K562 (cell line): ENCODE data around the gene WFDC1. TPM values are rescaled to one million over a fixed set of nuclear protein-coding genes. Genes with fewer than 3 reads are reported as not detected.

Experiments used
- ATAC-seq: fragments of 200-7000 bp; cut with Tn5 transposase; 3 replicates; pipeline ENCODE4 v1.9.1; 2020; ENCODE audit warnings: moderate library complexity
- BruUV-seq: library from RNA; stranded (reverse); fragments of 400-500 nt; replicated peaks from 2 replicates; lab custom pipeline; 2021; lab: Mats Ljungman, UMichigan
- CTCF ChIA-PET: fragments of 300-600 bp; formaldehyde crosslinking; extraction: SDS; loops from one replicate; lab custom pipeline; 2021; ENCODE audit warnings: low intra/inter-chr PET ratio; lab: Yijun Ruan, JAX
- POLR2A ChIA-PET: fragments of 300-600, 350-650 bp; sonication (Branson Sonifier 250); formaldehyde crosslinking; extraction: SDS; loops from one replicate; lab custom pipeline; 2021; ENCODE audit warnings: antibody characterized with exemption, inconsistent platforms; lab: Yijun Ruan, JAX
- DNase-seq, 4 experiments: peaks; one replicate each; pipeline versions ENCODE4 v3.0.0 to v3.0.0-alpha.2; 2011 to 2018; ENCODE audit warnings: low spot score in 3 of 4, mixed read lengths in 3 of 4; ENCODE audit errors: extremely low read depth in 1 of 4
- FAIRE-seq: peaks from 2 replicates; lab custom pipeline; 2011; peaks lifted over from hg19 to GRCh38; lab: Jason Lieb, UNC
- H2AFZ ChIP-seq: 2 replicates; pipeline ENCODE4 v1.6.0; 2011; ENCODE audit warnings: low read depth, low read length, control low read depth, inconsistent platforms
- H3K27ac ChIP-seq: fragments of 200-600 bp; 3 replicates; pipeline ENCODE4 v1.8.0; 2011; ENCODE audit warnings: low read depth, mild to moderate bottlenecking, control low read depth, inconsistent platforms, low read length, moderate library complexity, mixed read lengths; ENCODE audit errors: extremely low read depth
- H3K27me3 ChIP-seq, 2 experiments: fragments of 300-600 bp in 1 of 2; 2 replicates in 1 of 2; 3 replicates in 1 of 2; pipeline versions ENCODE4 v1.6.0 to v1.8.0; 2011; ENCODE audit warnings: inconsistent platforms in 2 of 2, low read length in 2 of 2, mild to moderate bottlenecking in 1 of 2, mixed read lengths in 1 of 2, moderate library complexity in 1 of 2; ENCODE audit not compliant: control insufficient read depth in 2 of 2, insufficient read depth in 2 of 2
- H3K36me3 ChIP-seq: fragments of 300-600 bp; 3 replicates; pipeline ENCODE4 v1.8.0; 2011; ENCODE audit warnings: mild to moderate bottlenecking, low read length, inconsistent platforms; ENCODE audit not compliant: control insufficient read depth, insufficient read depth
- H3K4me1 ChIP-seq, 2 experiments: fragments of 200-600 bp in 1 of 2; replicated peaks in 1 of 2; 2 replicates in 1 of 2; 3 replicates in 1 of 2; pipeline versions ENCODE4 v1.5.1 to v1.8.0; 2011; ENCODE audit warnings: inconsistent platforms in 2 of 2, low read length in 2 of 2, mild to moderate bottlenecking in 1 of 2, mixed read lengths in 1 of 2, moderate library complexity in 1 of 2; ENCODE audit not compliant: control insufficient read depth in 2 of 2, insufficient read depth in 2 of 2
- H3K4me2 ChIP-seq: 2 replicates; pipeline ENCODE4 v1.6.1; 2011; ENCODE audit warnings: low read length, control low read depth, inconsistent platforms, mixed read lengths; ENCODE audit not compliant: insufficient read depth
- H3K4me3 ChIP-seq: fragments of 200-600 bp; sonication (generic), shearing (Covaris generic); 2 replicates; pipeline ENCODE4 v1.5.1; 2016; ENCODE audit warnings: control low read depth, inconsistent platforms
- H3K79me2 ChIP-seq: fragments of 200-600 bp; 3 replicates; pipeline ENCODE4 v1.8.0; 2011; ENCODE audit warnings: low read length, inconsistent platforms; ENCODE audit not compliant: control insufficient read depth, insufficient read depth
- H3K9ac ChIP-seq, 2 experiments: 2 replicates each; pipeline versions ENCODE4 v1.6.0 to v1.6.1; 2011; ENCODE audit warnings: low read depth in 2 of 2, low read length in 2 of 2, control low read depth in 1 of 2, inconsistent platforms in 1 of 2, mild to moderate bottlenecking in 1 of 2, mixed read lengths in 1 of 2; ENCODE audit not compliant: insufficient read depth in 1 of 2
- H3K9me1 ChIP-seq: one replicate; pipeline ENCODE4 v1.6.0; 2011; ENCODE audit warnings: inconsistent platforms, mild to moderate bottlenecking, low read length, moderate library complexity; ENCODE audit not compliant: control insufficient read depth, insufficient read depth
- H3K9me3 ChIP-seq: replicated peaks from 2 replicates; pipeline ENCODE4 v1.5.1; 2011; ENCODE audit warnings: low read depth, low read length, inconsistent platforms; ENCODE audit not compliant: control insufficient read depth, insufficient read depth
- H4K20me1 ChIP-seq: replicated peaks from 2 replicates; pipeline ENCODE4 v1.6.1; 2011; ENCODE audit warnings: low read length, inconsistent platforms, mixed read lengths; ENCODE audit not compliant: control insufficient read depth, insufficient read depth
- CREM ChIP-seq: IDR thresholded peaks from 2 replicates; pipeline ENCODE4 v1.6.1; 2014; ENCODE audit warnings: antibody characterized with exemption, low read depth
- HDGF ChIP-seq: fragments of 450-650 bp; IDR thresholded peaks from 2 replicates; pipeline ENCODE4 v1.6.1; 2016
- MEF2A ChIP-seq: IDR thresholded peaks from 2 replicates; pipeline ENCODE4 v1.6.1; 2011; ENCODE audit warnings: low read depth, mild to moderate bottlenecking, low read length, moderate library complexity; ENCODE audit not compliant: control insufficient read depth
- RREB1 ChIP-seq: fragments of 250-450 bp; sonication (Bioruptor Pico); IDR thresholded peaks from 2 replicates; pipeline ENCODE4 v1.4.0; 2020
- whole genome bisulfite sequencing: fragments of 100-300 bp; shearing (Covaris generic); methylation state at CpG from one replicate; pipeline ENCODE4 v1.1.6; 2016; ENCODE audit warnings: low coverage, mixed read lengths; ENCODE audit not compliant: insufficient coverage; ENCODE audit errors: missing lambda C conversion rate; 5-methylcytosine and 5-hydroxymethylcytosine counted together
- in situ Hi-C: fragments of 300-500 bp; cut with MboI; formaldehyde crosslinking; loops from 4 replicates; pipeline ENCODE4 v1.15.0; 2018; ENCODE audit warnings: inconsistent platforms, mixed read lengths
- intact Hi-C: fragments of 100-400 bp; cut with micrococcal nuclease; formaldehyde crosslinking; loops from 2 replicates; pipeline ENCODE4 v1.14.2; 2022
- polyA plus RNA-seq, 8 experiments: library from polyadenylated mRNA; depleted of rRNA in 4 of 8; stranded (reverse) in 5 of 8; unstranded in 3 of 8; fragments of >200 nt; fragmentation: Nextera tagmentation in 2 of 8; fragmentation: Illumina TruSeq in 1 of 8; extraction: Ambion mirVana in 2 of 8; extraction: Trizol in 1 of 8; gene quantifications; 2 replicates each; pipeline versions ENCODE4 v1.2.1 to v1.2.3, GENCODE V29; 2011 to 2014; ENCODE audit warnings: inconsistent platforms in 1 of 8, missing spikeins in 1 of 8
- total RNA-seq, 7 experiments: library from RNA; depleted of rRNA in 6 of 7; stranded (reverse); fragments of >200 nt in 6 of 7; fragmentation: Illumina TruSeq in 2 of 7; extraction: Trizol in 2 of 7; gene quantifications; 2 replicates each; pipeline versions ENCODE4 v1.2.1 to v1.2.3, GENCODE V29; 2011 to 2021; ENCODE audit warnings: low replicate concordance in 1 of 7

WFDC1 gene
- total and polyA plus RNA-seq, 9 of the 15 experiments (the other 6 are each of a cell fraction or from before 2014, with no cell fraction given), result not detected

- TF ChIP-seq RREB1 (CRISPR knock-in tag), result no peak
- no peak for TF ChIP-seq HDGF
Observed at GRCh38 chr16:84359326-84359725, 64.6 kb downstream of the WFDC1 start (continued).

- H3K27ac ChIP-seq, result no peak overlapping the region
- H3K9me1 ChIP-seq, result no peaks in the 10 kb centered on the region
- no peaks in the 10 kb centered on the region for H3K4me1 ChIP-seq
- no peaks in the 10 kb centered on the region for H3K79me2 ChIP-seq
- in situ Hi-C loops (no loop called here), intact Hi-C loops (no loop called here)
- peaks cover 54 to 77% of the 10 kb centered on the region in 2 experiments for H3K27me3 ChIP-seq
- H3K4me3 ChIP-seq, result no peak overlapping the region
- H3K9ac ChIP-seq, result no peak overlapping the region
- DNase-seq (no peak), FAIRE-seq (no peak), ATAC-seq (no peak)
- no peak overlapping the region for H3K4me2 ChIP-seq
- no TSS peak for BruUV-seq
- POLR2A ChIA-PET, result no interaction called here
- H3K36me3 ChIP-seq, result no peaks in the 10 kb centered on the region
- CTCF ChIA-PET, result no interaction called here
- H3K9me3 ChIP-seq, result no peaks in the 10 kb centered on the region
- peaks cover 4% of the 10 kb centered on the region; the same call in 1 of the 2 replicates for H4K20me1 ChIP-seq
- no peak for TF ChIP-seq MEF2A
- TF ChIP-seq CREM, result 0 out of 2 replicates have a peak, but pooled peaks have one; percentile 22
- H2AFZ ChIP-seq, result no peak overlapping the region
- WGBS, result 2% methylated on average over 15 of the region's 15 CpGs
Observed at GRCh38 chr16:84360170-84360569, 65.5 kb downstream of the WFDC1 start.
